Activated CD8-positive, alpha-beta memory T cell treated with anti-CD3 and anti-CD28 coated beads for 1 hour (primary cell): ENCODE measurements around the gene ADARB2.

Source experiments
- DNase-seq, 2 donors: peaks; one replicate each; pipeline ENCODE4 v3.0.0-alpha.2; 2020; ENCODE audit warnings: low read depth in 1 of 2; ENCODE audit errors: extremely low read depth in 1 of 2

ADARB2 gene

GRCh38 chr10:1508096-1508495 is 229.2 kb downstream of the ADARB2 start:
- DNase-seq: no peak

- DNase-seq: no peak
Observed at GRCh38 chr10:1507436-1507835, 229.9 kb downstream of the ADARB2 start.

- no peak for DNase-seq
Observed at GRCh38 chr10:1504940-1505339, 232.4 kb downstream of the ADARB2 start.

GRCh38 chr10:1504286-1504685 is 233.0 kb downstream of the ADARB2 start:
- DNase-seq: no peak

GRCh38 chr10:1502451-1502850 is 234.9 kb downstream of the ADARB2 start:
- no peak for DNase-seq

- no peak for DNase-seq
Observed at GRCh38 chr10:1499359-1499957, 237.9 kb downstream of the ADARB2 start.

GRCh38 chr10:1498746-1499358 is 238.5 kb downstream of the ADARB2 start:
- no peak for DNase-seq

GRCh38 chr10:1495915-1496517 is 241.3 kb downstream of the ADARB2 start:
- DNase-seq: no peak

- DNase-seq: no peak
Observed at GRCh38 chr10:1492641-1493040, 244.7 kb downstream of the ADARB2 start.

- DNase-seq: no peak
Observed at GRCh38 chr10:1491901-1492300, 245.4 kb downstream of the ADARB2 start.

- DNase-seq: no peak
Observed at GRCh38 chr10:1489801-1490200, 247.5 kb downstream of the ADARB2 start.

- no peak for DNase-seq
Observed at GRCh38 chr10:1488970-1489548, 248.3 kb downstream of the ADARB2 start.

- no peak for DNase-seq
Observed at GRCh38 chr10:1486841-1487687, 250.3 kb downstream of the ADARB2 start.

GRCh38 chr10:1485357-1485756 is 252.0 kb downstream of the ADARB2 start:
- no peak for DNase-seq

GRCh38 chr10:1483826-1484225 is 253.5 kb downstream of the ADARB2 start:
- no peak for DNase-seq

GRCh38 chr10:1483246-1483645 is 254.1 kb downstream of the ADARB2 start:
- DNase-seq: no peak

GRCh38 chr10:1477578-1477977 is 259.7 kb downstream of the ADARB2 start:
- no peak for DNase-seq

- no peak for DNase-seq
Observed at GRCh38 chr10:1476455-1476803, 260.9 kb downstream of the ADARB2 start.

- no peak for DNase-seq
Observed at GRCh38 chr10:1475771-1476454, 261.4 kb downstream of the ADARB2 start.

- DNase-seq: no peak
Observed at GRCh38 chr10:1475098-1475591, 262.2 kb downstream of the ADARB2 start.
